HG03571 (cell line): ENCODE results near the gene TBX15.

ENCODE experiments used
- ATAC-seq: cut with Tn5 transposase; IDR thresholded peaks from one replicate; pipeline ENCODE4 v1.9.1; 2021; ENCODE audit not compliant: unreplicated experiment

TBX15 gene

GRCh38 chr1:118985640-118986554 lies 2.2 kb downstream of the TBX15 start:
- no peak for ATAC-seq

GRCh38 chr1:118984722-118985639 lies 3.2 kb downstream of the TBX15 start:
- ATAC-seq, result no peak

- ATAC-seq, result no peak
These were observed 3.9 kb downstream of the TBX15 start for GRCh38 chr1:118984086-118984721.

- no peak for ATAC-seq
These were observed 4.5 kb downstream of the TBX15 start for GRCh38 chr1:118983558-118984041.

GRCh38 chr1:118982821-118983557 lies 5.2 kb downstream of the TBX15 start:
- ATAC-seq, result no peak

- no peak for ATAC-seq
These were observed 5.9 kb downstream of the TBX15 start for GRCh38 chr1:118982266-118982665.

- ATAC-seq, result no peak
These were observed 6.7 kb downstream of the TBX15 start for GRCh38 chr1:118981436-118981835.

- no peak for ATAC-seq
These were observed 8.2 kb downstream of the TBX15 start for GRCh38 chr1:118979754-118980575.

GRCh38 chr1:118978914-118979701 lies 9.0 kb downstream of the TBX15 start:
- ATAC-seq, result no peak

- no peak for ATAC-seq
These were observed 10.5 kb downstream of the TBX15 start for GRCh38 chr1:118977600-118977999.

- ATAC-seq, result no peak
These were observed 13.5 kb downstream of the TBX15 start for GRCh38 chr1:118974661-118975060.

GRCh38 chr1:118973531-118974137 lies 14.5 kb downstream of the TBX15 start:
- ATAC-seq, result no peak

GRCh38 chr1:118973032-118973431 lies 15.1 kb downstream of the TBX15 start:
- no peak for ATAC-seq

GRCh38 chr1:118970451-118970850 lies 17.7 kb downstream of the TBX15 start:
- ATAC-seq, result no peak

GRCh38 chr1:118963456-118964430 lies 24.4 kb downstream of the TBX15 start:
- ATAC-seq, result no peak

- no peak for ATAC-seq
These were observed 25.0 kb downstream of the TBX15 start for GRCh38 chr1:118963138-118963455.

- ATAC-seq, result no peak
These were observed 27.0 kb downstream of the TBX15 start for GRCh38 chr1:118961156-118961555.
